H4 (cell line): ENCODE results near the gene ANKRD49. TPM values are rescaled to one million over a fixed set of nuclear protein-coding genes. Genes with fewer than 3 reads are reported as not detected.
"Not testable (repeated sequence)": the region's sequence is repeated elsewhere in the genome, so short reads cannot be mapped to it uniquely, and the experiment has no call there.

Experiments used
- DNase-seq: peaks from one replicate; pipeline ENCODE4 v3.0.0-alpha.2; 2015; ENCODE audit warnings: low spot score
- total RNA-seq: library from RNA; depleted of rRNA; stranded (reverse); fragments of >200 nt; shearing (Covaris generic); gene quantifications from 2 replicates; pipeline ENCODE4 v1.2.3, GENCODE V29; 2014

ANKRD49 gene
- total RNA-seq, 1 experiment from 2014 or later, result 13.3 TPM

GRCh38 chr11:94506513-94506912, 12.7 kb downstream of the ANKRD49 start:
- not testable (repeated sequence) for DNase-seq

GRCh38 chr11:94507485-94507884, 13.7 kb downstream of the ANKRD49 start:
- no peak for DNase-seq

- peak; percentile 7 for DNase-seq
Observed at GRCh38 chr11:94511932-94512781, 18.4 kb downstream of the ANKRD49 start, which contains the start of gene C11orf97. Gene C11orf97 (plus strand): TSS chr11:94512461. CDS start chr11:94512529, 68 bp downstream.

GRCh38 chr11:94513091-94513490, 19.3 kb downstream of the ANKRD49 start:
- DNase-seq, result no peak

- DNase-seq, result no peak
Observed at GRCh38 chr11:94515398-94515797, 21.6 kb downstream of the ANKRD49 start.

- DNase-seq, result no peak
Observed at GRCh38 chr11:94516725-94517124, 22.9 kb downstream of the ANKRD49 start.

GRCh38 chr11:94518300-94518699, 24.5 kb downstream of the ANKRD49 start:
- DNase-seq, result no peak

GRCh38 chr11:94519478-94520084, 25.8 kb downstream of the ANKRD49 start:
- DNase-seq, result no peak

- no peak for DNase-seq
Observed at GRCh38 chr11:94521684-94522083, 27.9 kb downstream of the ANKRD49 start.

- no peak for DNase-seq
Observed at GRCh38 chr11:94524341-94524740, 30.6 kb downstream of the ANKRD49 start.

- DNase-seq, result peak; percentile 26
Observed at GRCh38 chr11:94525546-94526324, 32.0 kb downstream of the ANKRD49 start.

GRCh38 chr11:94526645-94527438, 33.1 kb downstream of the ANKRD49 start:
- DNase-seq, result no peak

GRCh38 chr11:94528551-94528950, 34.8 kb downstream of the ANKRD49 start:
- DNase-seq, result no peak

- no peak for DNase-seq
Observed at GRCh38 chr11:94532211-94532610, 38.4 kb downstream of the ANKRD49 start.

GRCh38 chr11:94533206-94533605, 39.4 kb downstream of the ANKRD49 start:
- no peak for DNase-seq

- no peak for DNase-seq
Observed at GRCh38 chr11:94533696-94534630, 40.2 kb downstream of the ANKRD49 start.

GRCh38 chr11:94536386-94536785, 42.6 kb downstream of the ANKRD49 start:
- DNase-seq, result no peak

- DNase-seq, result no peak
Observed at GRCh38 chr11:94537031-94537600, 43.3 kb downstream of the ANKRD49 start.

- DNase-seq, result no peak
Observed at GRCh38 chr11:94539420-94539819, 45.6 kb downstream of the ANKRD49 start.
